GM12865 (cell line): ENCODE results near the gene RAB11FIP2.

Experiments used
- DNase-seq: peaks from one replicate; pipeline ENCODE4 v3.0.0; 2010; ENCODE audit warnings: low read depth
- H3K4me3 ChIP-seq: 2 replicates; pipeline ENCODE4 v1.5.1; 2011; ENCODE audit warnings: mild to moderate bottlenecking, low read depth, low read length, control low read depth
- CTCF ChIP-seq: IDR thresholded peaks from 2 replicates; pipeline ENCODE4 v1.5.1; 2011; ENCODE audit warnings: low read length, control low read depth, low read depth, inconsistent platforms; ENCODE audit not compliant: insufficient read depth; ENCODE audit errors: missing control alignments

Gene RAB11FIP2

GRCh38 chr10:118027397-118027796 lies 19.3 kb downstream of the RAB11FIP2 start:
- TF ChIP-seq CTCF, result no peak
- DNase-seq, result no peak
- no peak overlapping the region for H3K4me3 ChIP-seq

- H3K4me3 ChIP-seq, result no peak overlapping the region
- TF ChIP-seq CTCF, result no peak
- no peak for DNase-seq
Measured at GRCh38 chr10:118026936-118027335, 19.8 kb downstream of the RAB11FIP2 start.

GRCh38 chr10:118020365-118020764 lies 26.4 kb downstream of the RAB11FIP2 start:
- DNase-seq, result no peak
- TF ChIP-seq CTCF, result no peak
- no peak overlapping the region for H3K4me3 ChIP-seq

GRCh38 chr10:118017850-118018249 lies 28.9 kb downstream of the RAB11FIP2 start:
- no peak for TF ChIP-seq CTCF
- DNase-seq, result no peak
- no peak overlapping the region for H3K4me3 ChIP-seq

GRCh38 chr10:118017071-118017740 lies 29.5 kb downstream of the RAB11FIP2 start:
- DNase-seq, result no peak
- no peak for TF ChIP-seq CTCF

GRCh38 chr10:118012952-118013525 lies 33.7 kb downstream of the RAB11FIP2 start:
- no peak overlapping the region for H3K4me3 ChIP-seq
- no peak for TF ChIP-seq CTCF
- DNase-seq, result no peak

More at GRCh38 chr10:118017071-118017740, 29.5 kb downstream of the RAB11FIP2 start:
- H3K4me3 ChIP-seq, result no peak overlapping the region

- no peak for DNase-seq
- TF ChIP-seq CTCF, result no peak
- H3K4me3 ChIP-seq, result no peak overlapping the region
Measured at GRCh38 chr10:118007773-118008172, 39.0 kb downstream of the RAB11FIP2 start.
